ENCODE data around the gene JSRP1.

JSRP1 gene

GRCh38 chr19:2232286-2233151 lies 23.7 kb downstream of the JSRP1 start:
- no peak for DNase-seq (ENCODE audit: low spot score)

GRCh38 chr19:2231621-2232221 lies 24.5 kb downstream of the JSRP1 start:
- DNase-seq (ENCODE audit: low spot score), result no peak

GRCh38 chr19:2230807-2231533 lies 25.2 kb downstream of the JSRP1 start:
- no peak for DNase-seq (ENCODE audit: low spot score)

GRCh38 chr19:2230033-2230531 lies 26.1 kb downstream of the JSRP1 start:
- no peak for DNase-seq (ENCODE audit: low spot score)

GRCh38 chr19:2229103-2230032 lies 26.8 kb downstream of the JSRP1 start:
- no peak for DNase-seq (ENCODE audit: low spot score)

- DNase-seq (ENCODE audit: low spot score), result no peak
Measured at GRCh38 chr19:2228157-2229030, 27.8 kb downstream of the JSRP1 start.

- no peak for DNase-seq (ENCODE audit: low spot score)
Measured at GRCh38 chr19:2227415-2228156, 28.6 kb downstream of the JSRP1 start.

- no peak for DNase-seq (ENCODE audit: low spot score)
Measured at GRCh38 chr19:2226840-2227360, 29.3 kb downstream of the JSRP1 start.

GRCh38 chr19:2226051-2226839 lies 30.0 kb downstream of the JSRP1 start:
- no peak for DNase-seq (ENCODE audit: low spot score)

- DNase-seq (ENCODE audit: low spot score), result no peak
Measured at GRCh38 chr19:2225415-2226050, 30.7 kb downstream of the JSRP1 start.

- DNase-seq (ENCODE audit: low spot score), result no peak
Measured at GRCh38 chr19:2224754-2225349, 31.4 kb downstream of the JSRP1 start.

- DNase-seq (ENCODE audit: low spot score), result no peak
Measured at GRCh38 chr19:2223959-2224358, 32.3 kb downstream of the JSRP1 start.

GRCh38 chr19:2223391-2223790 lies 32.8 kb downstream of the JSRP1 start:
- DNase-seq (ENCODE audit: low spot score), result no peak

GRCh38 chr19:2221918-2222317 lies 34.3 kb downstream of the JSRP1 start:
- DNase-seq (ENCODE audit: low spot score), result no peak

GRCh38 chr19:2221250-2221831 lies 34.9 kb downstream of the JSRP1 start:
- DNase-seq (ENCODE audit: low spot score), result peak; percentile 59

GRCh38 chr19:2219726-2220125 lies 36.5 kb downstream of the JSRP1 start:
- DNase-seq (ENCODE audit: low spot score), result no peak

- no peak for DNase-seq (ENCODE audit: low spot score)
Measured at GRCh38 chr19:2217591-2217990, 38.6 kb downstream of the JSRP1 start.
